ENCODE results near the gene DISC1. TPM values are rescaled to one million over a fixed set of nuclear protein-coding genes. Genes with fewer than 3 reads are reported as not detected.

DISC1 gene
- total RNA-seq, 1 donor from 2014 or later = 4.7 TPM

DNA sequence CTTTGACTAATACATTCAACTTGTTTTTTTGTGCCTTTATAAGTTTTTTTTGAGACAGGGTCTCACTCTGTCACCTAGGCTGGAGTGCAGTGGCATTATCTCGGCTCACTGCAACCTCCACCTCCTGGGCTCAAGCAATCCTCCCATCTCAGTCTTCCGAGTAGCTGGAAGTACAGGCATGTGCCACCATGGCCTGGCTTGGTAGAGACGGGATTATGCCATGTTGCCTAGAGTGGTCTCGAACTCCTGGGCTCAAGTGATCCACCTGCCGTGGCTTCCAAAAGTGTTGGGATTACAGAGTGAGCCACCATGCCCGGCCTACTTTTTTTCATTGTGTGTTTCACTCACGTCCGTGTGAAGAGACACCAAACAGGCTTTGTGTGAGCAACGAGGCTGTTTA is 202.7 kb downstream of the DISC1 start:
- Mint-ChIP-seq H3K9me3 (no peaks in the 10 kb centered on the region), H3K27ac (no peak overlapping the region)

DNA sequence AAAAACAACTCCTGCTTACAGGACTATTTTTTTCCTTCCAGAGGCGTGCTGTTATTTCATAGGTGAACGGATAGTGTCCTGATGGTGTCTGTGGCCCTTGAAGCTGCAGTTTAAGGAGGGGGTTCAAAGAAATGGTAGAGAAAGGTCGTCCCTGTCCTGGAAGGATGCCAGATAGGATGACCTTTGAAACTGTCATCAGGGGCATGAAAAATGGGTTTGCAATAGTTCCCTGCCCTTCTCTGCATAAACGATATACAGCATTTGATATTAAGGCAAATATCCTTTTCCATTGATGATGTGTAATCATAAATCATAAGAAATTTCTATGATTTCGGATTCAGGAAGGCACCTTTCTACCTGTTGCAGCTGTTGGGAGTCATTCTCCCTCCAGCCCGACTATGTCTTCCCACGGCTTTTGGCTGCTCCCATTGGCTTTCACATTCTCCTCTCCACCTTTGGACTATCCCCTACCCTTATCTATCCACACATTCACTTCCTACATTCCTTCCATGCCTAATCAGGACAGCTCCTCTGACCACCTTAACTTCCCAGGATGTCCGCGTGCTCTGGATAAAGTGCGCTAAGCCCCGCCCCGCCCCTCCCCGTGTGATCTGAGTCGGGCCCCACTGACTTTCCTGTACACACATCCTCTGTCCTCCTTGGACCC is 209.8 kb downstream of the DISC1 start:
- H3K27ac Mint-ChIP-seq = no peak overlapping the region
- peaks cover 6% of the 10 kb centered on the region for H3K36me3 Mint-ChIP-seq
- H3K4me1 Mint-ChIP-seq (ENCODE audit: unreplicated experiment) = no peaks in the 10 kb centered on the region
- peaks cover 11% of the 10 kb centered on the region for H3K27me3 Mint-ChIP-seq
- TF ChIP-seq, protein P1, sequence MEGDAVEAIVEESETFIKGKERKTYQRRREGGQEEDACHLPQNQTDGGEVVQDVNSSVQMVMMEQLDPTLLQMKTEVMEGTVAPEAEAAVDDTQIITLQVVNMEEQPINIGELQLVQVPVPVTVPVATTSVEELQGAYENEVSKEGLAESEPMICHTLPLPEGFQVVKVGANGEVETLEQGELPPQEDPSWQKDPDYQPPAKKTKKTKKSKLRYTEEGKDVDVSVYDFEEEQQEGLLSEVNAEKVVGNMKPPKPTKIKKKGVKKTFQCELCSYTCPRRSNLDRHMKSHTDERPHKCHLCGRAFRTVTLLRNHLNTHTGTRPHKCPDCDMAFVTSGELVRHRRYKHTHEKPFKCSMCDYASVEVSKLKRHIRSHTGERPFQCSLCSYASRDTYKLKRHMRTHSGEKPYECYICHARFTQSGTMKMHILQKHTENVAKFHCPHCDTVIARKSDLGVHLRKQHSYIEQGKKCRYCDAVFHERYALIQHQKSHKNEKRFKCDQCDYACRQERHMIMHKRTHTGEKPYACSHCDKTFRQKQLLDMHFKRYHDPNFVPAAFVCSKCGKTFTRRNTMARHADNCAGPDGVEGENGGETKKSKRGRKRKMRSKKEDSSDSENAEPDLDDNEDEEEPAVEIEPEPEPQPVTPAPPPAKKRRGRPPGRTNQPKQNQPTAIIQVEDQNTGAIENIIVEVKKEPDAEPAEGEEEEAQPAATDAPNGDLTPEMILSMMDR (conservative IDR thresholded peaks at IDR 0.05) = no peak
- no peak for DNase-seq (ENCODE audit: extremely low spot score, unreplicated experiment)
- H3K4me3 Mint-ChIP-seq = no peak overlapping the region
- no peaks in the 10 kb centered on the region for H3K9me3 Mint-ChIP-seq

More for the DNA sequence above, 202.7 kb downstream of the DISC1 start:
- TF ChIP-seq, protein P1 (conservative IDR thresholded peaks at IDR 0.05) = no peak
- Mint-ChIP-seq H3K4me1 (ENCODE audit: unreplicated experiment) (no peaks in the 10 kb centered on the region), H3K27me3 (peaks cover 13% of the 10 kb centered on the region), H3K36me3 (peaks cover 5% of the 10 kb centered on the region), H3K4me3 (no peak overlapping the region)
- no peak for DNase-seq (ENCODE audit: extremely low spot score, unreplicated experiment)

DNA sequence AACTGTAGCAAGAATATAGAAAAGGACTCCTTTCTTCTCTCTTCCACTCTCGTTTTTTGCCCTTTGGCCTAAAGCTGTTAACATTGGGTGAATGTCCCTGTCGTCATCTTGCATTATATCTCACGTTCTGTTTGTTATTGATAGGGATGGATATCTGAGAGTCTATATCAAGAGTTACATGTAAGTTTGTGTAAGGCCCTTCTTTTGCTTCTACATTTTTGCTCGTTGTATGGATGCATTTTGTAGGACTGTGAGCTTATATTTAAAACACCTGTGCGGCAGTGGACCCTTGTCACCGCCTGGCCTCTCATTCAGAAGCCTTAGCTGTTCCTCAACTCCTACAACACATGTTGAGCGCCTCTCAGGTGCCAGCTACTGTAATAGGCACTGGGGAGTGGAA is 211.9 kb downstream of the DISC1 start:
- no peak for DNase-seq (ENCODE audit: extremely low spot score, unreplicated experiment)
- TF ChIP-seq, protein P1 (conservative IDR thresholded peaks at IDR 0.05) = no peak
- Mint-ChIP-seq H3K4me3 (no peak overlapping the region), H3K27ac (no peak overlapping the region), H3K4me1 (ENCODE audit: unreplicated experiment) (no peaks in the 10 kb centered on the region), H3K27me3 (peaks cover 6% of the 10 kb centered on the region), H3K36me3 (peaks cover 6% of the 10 kb centered on the region), H3K9me3 (no peaks in the 10 kb centered on the region)

DNA sequence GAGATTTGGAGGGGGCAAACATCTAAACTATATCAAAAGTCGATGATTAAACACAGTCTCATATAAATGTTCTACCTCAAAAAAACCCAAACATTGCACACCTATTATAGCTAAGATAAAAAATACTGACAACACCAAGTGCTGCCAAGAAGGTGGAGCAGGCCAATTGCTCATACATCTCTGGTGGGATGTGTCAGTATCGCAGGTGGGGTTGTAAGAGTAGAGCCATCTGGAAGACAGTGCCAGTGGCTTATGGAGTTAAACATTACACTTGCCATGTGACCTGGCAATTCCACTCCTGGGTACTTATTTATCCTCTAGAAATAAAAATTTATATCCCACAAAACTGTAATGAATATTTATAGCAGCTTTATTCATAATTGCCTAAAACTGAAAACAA is 213.4 kb downstream of the DISC1 start:
- TF ChIP-seq, protein P1 (conservative IDR thresholded peaks at IDR 0.05) = no peak
- DNase-seq (ENCODE audit: extremely low spot score, unreplicated experiment) = no peak

DNA sequence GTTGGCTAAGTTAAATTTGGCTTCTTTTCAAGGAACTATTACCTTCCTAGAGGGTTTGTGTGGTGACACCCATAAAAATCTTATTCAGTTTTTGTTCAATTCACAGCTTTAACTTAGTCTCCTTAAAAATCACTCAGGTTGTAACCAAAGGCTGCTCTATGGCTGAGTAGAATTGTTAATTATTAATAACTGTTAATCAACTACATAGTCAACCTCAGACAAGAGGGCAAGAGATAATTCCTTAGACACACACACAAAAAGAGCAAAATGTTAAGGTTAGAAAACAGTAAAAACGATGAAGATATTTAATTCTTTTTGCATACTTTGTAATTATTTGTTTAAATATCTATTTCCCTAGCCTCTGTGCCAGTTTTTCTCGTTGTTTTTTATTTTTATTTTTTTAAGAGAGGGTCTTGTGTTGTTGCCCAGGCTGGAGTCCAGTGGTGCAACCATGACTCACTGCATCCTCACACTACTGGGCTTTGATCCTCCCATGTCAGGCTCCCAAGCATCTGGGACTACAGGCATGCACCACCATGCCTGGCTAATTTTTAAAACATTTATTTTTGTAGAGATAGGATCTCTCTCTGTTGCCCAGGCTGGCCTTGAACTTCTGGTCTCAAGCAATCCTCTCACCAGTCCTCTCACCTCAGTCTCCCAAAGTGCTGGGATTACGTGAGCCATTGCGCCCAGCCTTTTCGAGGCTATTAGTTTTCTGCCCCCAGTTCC is 215.2 kb downstream of the DISC1 start:
- TF ChIP-seq, protein P1 (conservative IDR thresholded peaks at IDR 0.05) = no peak
- Mint-ChIP-seq H3K27me3 (peaks cover 15% of the 10 kb centered on the region), H3K9me3 (no peaks in the 10 kb centered on the region), H3K4me1 (ENCODE audit: unreplicated experiment) (no peaks in the 10 kb centered on the region), H3K27ac (no peak overlapping the region), H3K36me3 (no peaks in the 10 kb centered on the region), H3K4me3 (no peak overlapping the region)
- no peak for DNase-seq (ENCODE audit: extremely low spot score, unreplicated experiment)

More for the DNA sequence above, 213.4 kb downstream of the DISC1 start:
- Mint-ChIP-seq H3K36me3 (no peaks in the 10 kb centered on the region), H3K27me3 (peaks cover 8% of the 10 kb centered on the region), H3K9me3 (no peaks in the 10 kb centered on the region), H3K4me3 (no peak overlapping the region), H3K4me1 (ENCODE audit: unreplicated experiment) (no peaks in the 10 kb centered on the region), H3K27ac (no peak overlapping the region)
